Loucy (cell line): ENCODE measurements around the gene MAP3K5.

Experiments
- H2AFZ ChIP-seq: fragments of 200-600 bp; sonication (generic); 2 replicates; pipeline ENCODE4 v1.6.0; 2016; ENCODE audit warnings: antibody characterized with exemption, mild to moderate bottlenecking, low read length, moderate library complexity
- H3F3A ChIP-seq: fragments of 200-600 bp; 2 replicates; pipeline ENCODE4 v1.6.0; 2016; ENCODE audit warnings: antibody characterized with exemption, low read depth, mild to moderate bottlenecking
- H3K27me3 ChIP-seq: fragments of 200-600 bp; sonication (generic); 2 replicates; pipeline ENCODE4 v1.6.1; 2014; ENCODE audit warnings: low read length, mild to moderate bottlenecking; ENCODE audit not compliant: insufficient read depth, poor library complexity, severe bottlenecking
- H3K36me3 ChIP-seq: fragments of 200-600 bp; sonication (generic); 2 replicates; pipeline ENCODE4 v1.6.1; 2016; ENCODE audit warnings: low read length; ENCODE audit not compliant: insufficient read depth
- H3K4me1 ChIP-seq: fragments of 200-600 bp; sonication (generic); 2 replicates; pipeline ENCODE4 v1.5.1; 2014; ENCODE audit warnings: low read length, mild to moderate bottlenecking; ENCODE audit not compliant: insufficient read depth, poor library complexity, severe bottlenecking
- H3K4me2 ChIP-seq: fragments of 200-600 bp; sonication (generic); 2 replicates; pipeline ENCODE4 v1.6.0; 2014; ENCODE audit warnings: antibody characterized with exemption, low read length, low read depth, mild to moderate bottlenecking; ENCODE audit not compliant: poor library complexity, severe bottlenecking
- H3K4me3 ChIP-seq: fragments of 200-600 bp; sonication (generic); 2 replicates; pipeline ENCODE4 v1.5.1; 2014; ENCODE audit warnings: low read length, mild to moderate bottlenecking, mixed read lengths; ENCODE audit not compliant: poor library complexity, severe bottlenecking
- H3K79me2 ChIP-seq: fragments of 200-600 bp; sonication (generic); 2 replicates; pipeline ENCODE4 v1.6.1; 2014; ENCODE audit warnings: low read length; ENCODE audit not compliant: insufficient read depth
- H3K9ac ChIP-seq: fragments of 200-600 bp; sonication (generic); 2 replicates; pipeline ENCODE4 v1.6.0; 2014; ENCODE audit warnings: mild to moderate bottlenecking, low read depth, low read length, moderate library complexity; ENCODE audit not compliant: poor library complexity, severe bottlenecking
- H3K9me2 ChIP-seq: fragments of 200-600 bp; sonication (generic); replicated peaks from 2 replicates; pipeline ENCODE4 v1.6.1; 2016; ENCODE audit warnings: low read depth, low read length, mixed read lengths
- H3K9me3 ChIP-seq: fragments of 200-600 bp; sonication (generic); 2 replicates; pipeline ENCODE4 v1.6.1; 2014; ENCODE audit warnings: mild to moderate bottlenecking, antibody characterized with exemption, low read length, low read depth; ENCODE audit not compliant: insufficient read depth
- H4K20me1 ChIP-seq: fragments of 200-600 bp; sonication (generic); 2 replicates; pipeline ENCODE4 v1.6.0; 2014; ENCODE audit warnings: antibody characterized with exemption, low read length, mild to moderate bottlenecking; ENCODE audit not compliant: insufficient read depth, poor library complexity, severe bottlenecking
- CTCF ChIP-seq: fragments of 200-600 bp; sonication (generic); conservative IDR thresholded peaks from 2 replicates; pipeline ENCODE4 v1.5.1; 2014; ENCODE audit warnings: mild to moderate bottlenecking, antibody characterized with exemption, low read length
- EZH2phosphoT487 ChIP-seq: fragments of 200-600 bp; IDR thresholded peaks from 2 replicates; pipeline ENCODE4 v1.6.1; 2018; ENCODE audit warnings: antibody characterized with exemption, mild to moderate bottlenecking, moderate library complexity, borderline replicate concordance

Gene MAP3K5

DNA sequence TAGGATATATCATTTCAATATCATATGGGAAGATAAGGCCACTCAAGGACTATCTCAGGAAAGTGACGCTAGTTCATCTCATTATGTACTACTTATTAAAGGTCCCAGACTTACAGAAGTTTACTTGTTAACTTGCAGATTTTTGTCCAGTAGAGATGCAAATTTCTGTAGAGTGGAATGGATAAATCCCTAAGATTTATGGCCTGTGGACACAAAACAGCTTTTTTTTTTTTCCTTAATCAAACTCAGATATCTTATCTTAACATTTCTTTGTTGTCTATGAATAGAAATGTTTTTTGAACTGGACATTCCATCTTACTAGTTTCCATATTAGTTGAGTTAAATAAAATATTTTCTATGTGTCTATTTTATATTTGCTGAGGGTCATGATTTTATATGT, 131.6 kb downstream of the MAP3K5 start:
- TF ChIP-seq CTCF = no peak
- TF ChIP-seq EZH2phosphoT487 = no peak
- Histone ChIP-seq H3K9me3 (no peaks in the 10 kb centered on the region), H3K9ac (no peak overlapping the region), H3K9me2 (no peaks in the 10 kb centered on the region), H3K27me3 (no peaks in the 10 kb centered on the region), H3K36me3 (no peaks in the 10 kb centered on the region), H3F3A (no peaks in the 10 kb centered on the region), H4K20me1 (no peaks in the 10 kb centered on the region), H2AFZ (no peak overlapping the region), H3K4me1 (no peaks in the 10 kb centered on the region), H3K79me2 (no peaks in the 10 kb centered on the region), H3K4me2 (no peak overlapping the region), H3K4me3 (no peak overlapping the region)

- H4K20me1 ChIP-seq = no peaks in the 10 kb centered on the region
- TF ChIP-seq CTCF (no peak), EZH2phosphoT487 (no peak)
- no peaks in the 10 kb centered on the region for H3K9me2 ChIP-seq
- no peaks in the 10 kb centered on the region for H3K4me1 ChIP-seq
- H3K36me3 ChIP-seq = no peaks in the 10 kb centered on the region
- no peaks in the 10 kb centered on the region for H3K79me2 ChIP-seq
- no peaks in the 10 kb centered on the region for H3K9me3 ChIP-seq
- no peak overlapping the region for H3K4me3 ChIP-seq
- no peak overlapping the region for H2AFZ ChIP-seq
- no peaks in the 10 kb centered on the region for H3F3A ChIP-seq
- H3K4me2 ChIP-seq = no peak overlapping the region
- no peaks in the 10 kb centered on the region for H3K27me3 ChIP-seq
- no peak overlapping the region for H3K9ac ChIP-seq
Measured at GRCh38 chr6:136659991-136660499, 132.2 kb downstream of the MAP3K5 start.

DNA sequence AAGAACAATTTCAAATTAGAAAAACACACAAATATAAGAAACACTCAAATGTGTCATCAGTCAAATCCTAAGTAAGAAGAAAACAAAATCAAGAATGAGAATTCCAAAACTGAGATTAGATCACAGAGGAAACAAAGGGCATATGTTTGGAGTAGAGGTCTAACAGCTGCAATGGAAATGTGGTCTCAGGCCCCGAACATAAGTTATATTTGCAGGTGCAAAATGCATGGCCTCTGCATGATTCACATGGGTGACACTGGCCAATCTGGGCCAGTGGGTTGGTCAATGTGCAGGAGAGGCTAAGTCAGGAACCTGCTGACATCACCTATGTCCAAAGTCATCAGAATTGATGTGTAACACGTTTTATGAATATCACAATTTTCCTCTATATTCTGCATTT, 133.6 kb downstream of the MAP3K5 start:
- Histone ChIP-seq H2AFZ (no peak overlapping the region), H3K27me3 (no peaks in the 10 kb centered on the region), H3K9ac (no peak overlapping the region), H3K4me2 (no peak overlapping the region), H3K4me1 (no peaks in the 10 kb centered on the region), H3K4me3 (no peak overlapping the region), H4K20me1 (no peaks in the 10 kb centered on the region), H3K36me3 (no peaks in the 10 kb centered on the region), H3K9me3 (no peaks in the 10 kb centered on the region), H3K9me2 (no peaks in the 10 kb centered on the region), H3F3A (no peaks in the 10 kb centered on the region), H3K79me2 (no peaks in the 10 kb centered on the region)
- TF ChIP-seq EZH2phosphoT487 (no peak), CTCF (no peak)
